Smooth muscle cell of bladder (primary cell): ENCODE results near the gene FAM171A2. TPM values are rescaled to one million over a fixed set of nuclear protein-coding genes. Genes with fewer than 3 reads are reported as not detected.

ENCODE experiments used
- total RNA-seq: library from RNA; depleted of rRNA; stranded (reverse); fragments of >200 nt; gene quantifications from 2 replicates; pipeline ENCODE4 v1.2.3, GENCODE V29; 2014

Gene FAM171A2
- total RNA-seq, result 2.3 and 4.2 TPM in 2 replicates

GRCh38 chr17:44363613-44364159, at the start of gene FAM171A2:
FAM171A2 (minus strand) TSS chr17:44363853; CDS start chr17:44363714, 139 bp downstream.

GRCh38 chr17:44389281-44389680, 25.6 kb upstream of the FAM171A2 start, which contains the start of gene ITGA2B:
ITGA2B (minus strand) TSS chr17:44389649; CDS start chr17:44389473, 176 bp downstream.

GRCh38 chr17:44344939-44345453, 18.7 kb downstream of the FAM171A2 start, which contains the start of gene GRN:
GRN (plus strand) TSS chr17:44345302; CDS start chr17:44349165, 3,863 bp downstream.

GRCh38 chr17:44324571-44325275, 38.9 kb downstream of the FAM171A2 start, which contains the start of gene SLC25A39:
SLC25A39 (minus strand) TSS chr17:44324823; CDS start chr17:44323562, 1,261 bp downstream.

GRCh38 chr17:44308320-44308818, 55.3 kb downstream of the FAM171A2 start, which contains the start of gene RUNDC3A:
RUNDC3A (plus strand) TSS chr17:44308601; CDS start chr17:44308833, 232 bp downstream.

Other genes starting within 250 kb of the FAM171A2 start
- 43.7 and 55.7 TPM in 2 replicates for gene HDAC5, start 240.2 kb downstream of the FAM171A2 start, total RNA-seq
- gene HROB, start 221.9 kb downstream of the FAM171A2 start, total RNA-seq, result 0.74 and 1.3 TPM in 2 replicates
- gene ASB16, start 193.1 kb downstream of the FAM171A2 start, total RNA-seq, result under 0.01 and 0.09 TPM in 2 replicates
- gene TMUB2, start 176.9 kb downstream of the FAM171A2 start, total RNA-seq, result 24.7 and 32.9 TPM in 2 replicates
- 25.9 and 31.5 TPM in 2 replicates for gene ATXN7L3, start 164.0 kb downstream of the FAM171A2 start, total RNA-seq
- gene UBTF, start 144.2 kb downstream of the FAM171A2 start, total RNA-seq, result 42.1 and 56.9 TPM in 2 replicates
- not detected in 2 replicates for gene SLC4A1, start 95.7 kb downstream of the FAM171A2 start, total RNA-seq
- 0.18 and 0.43 TPM in 2 replicates for gene RUNDC3A, start 55.3 kb downstream of the FAM171A2 start, total RNA-seq
- gene SLC25A39, start 39.0 kb downstream of the FAM171A2 start, total RNA-seq, result 44.5 and 56.5 TPM in 2 replicates
- 192 and 319 TPM in 2 replicates for gene GRN, start 18.6 kb downstream of the FAM171A2 start, total RNA-seq
- 0.28 TPM in 2 replicates for gene ITGA2B, start 25.8 kb upstream of the FAM171A2 start, total RNA-seq
- gene GPATCH8, start 139.6 kb upstream of the FAM171A2 start, total RNA-seq, result 11.8 and 12.7 TPM in 2 replicates
- 7.7 and 10.0 TPM in 2 replicates for gene FZD2, start 193.6 kb upstream of the FAM171A2 start, total RNA-seq